Hematopoietic multipotent progenitor cell treated with erythropoietin and hydrocortisone succinate and interleukin-3 and kit ligand, for 8 days (in vitro differentiated cells): ENCODE results near the gene CBX3.
"Not testable (repeated sequence)": the region's sequence is repeated elsewhere in the genome, so short reads cannot be mapped to it uniquely, and the experiment has no call there.

Experiments used
- DNase-seq: peaks from one replicate; pipeline ENCODE4 v3.0.0-alpha.2; 2015

Gene CBX3

GRCh38 chr7:26208040-26208439 is 6.5 kb downstream of the CBX3 start:
- DNase-seq: no peak

DNA sequence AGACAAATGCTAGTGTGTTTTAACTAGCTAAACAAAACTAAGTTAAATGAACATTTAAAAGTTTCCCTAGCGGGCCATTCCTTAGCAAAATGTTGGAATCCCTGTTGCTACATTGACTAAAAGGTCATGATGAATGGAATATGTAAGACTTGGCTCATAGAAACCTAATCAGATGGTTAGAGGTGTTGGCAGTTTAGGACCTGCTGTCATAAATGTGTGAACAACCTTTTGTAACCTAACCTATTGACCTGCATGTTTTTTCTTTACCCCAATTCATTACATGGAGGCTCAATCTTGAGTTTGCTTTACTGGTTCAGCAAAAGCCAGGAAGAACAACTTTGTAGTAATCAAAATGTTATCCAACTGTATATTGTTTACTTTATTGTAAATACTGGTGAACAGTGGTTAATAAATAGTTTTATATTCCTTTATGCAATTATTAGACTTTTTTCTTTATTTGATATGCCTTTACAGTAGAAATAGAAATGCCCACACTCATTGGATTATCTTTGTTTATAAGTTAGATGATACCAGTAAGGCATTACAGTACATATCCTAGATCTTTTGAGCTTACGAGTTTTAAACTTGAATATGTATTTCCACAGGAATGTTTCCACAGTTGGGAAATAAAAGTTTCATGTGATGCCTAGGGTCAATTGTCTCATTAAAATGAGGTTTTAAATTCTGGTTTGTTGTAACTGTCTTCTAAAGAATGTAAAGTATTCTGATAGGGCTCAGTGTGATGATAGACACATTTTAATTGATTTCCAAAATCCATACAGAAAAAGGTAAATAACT is 11.6 kb downstream of the CBX3 start:
- DNase-seq: no peak

DNA sequence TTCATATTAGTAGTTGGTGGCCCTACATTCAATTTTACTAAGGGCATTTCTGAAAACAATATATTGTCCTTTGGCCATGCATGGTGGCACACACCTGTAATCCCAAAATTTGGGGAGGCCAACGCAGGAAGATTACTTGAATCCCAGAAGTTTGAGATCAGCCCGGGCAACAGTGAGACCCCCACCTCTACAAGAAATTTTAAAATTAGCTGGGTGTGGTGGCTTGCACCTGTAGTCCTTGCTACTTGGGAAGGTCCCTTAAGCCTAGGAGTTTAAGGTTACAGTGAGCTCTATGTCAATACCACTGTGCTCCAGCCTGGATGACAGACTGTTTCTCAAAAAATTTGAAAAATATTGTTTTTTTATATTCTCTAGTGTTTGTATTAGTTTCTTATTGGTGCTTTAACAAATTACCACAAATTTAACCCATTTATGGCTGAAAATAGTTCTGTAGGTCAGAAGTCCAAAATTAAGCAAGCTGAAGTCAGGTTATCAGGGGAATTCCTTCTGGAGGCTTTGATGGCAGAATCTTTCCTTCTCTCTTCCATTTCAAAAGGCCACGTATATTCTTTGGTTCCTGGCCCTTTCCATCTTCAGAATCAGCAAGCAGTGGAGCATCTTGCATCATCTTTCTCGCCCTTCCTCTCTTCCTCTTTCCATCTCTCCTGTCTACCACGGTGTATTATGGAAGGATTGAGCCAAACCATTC is 12.4 kb downstream of the CBX3 start:
- DNase-seq: no peak

DNA sequence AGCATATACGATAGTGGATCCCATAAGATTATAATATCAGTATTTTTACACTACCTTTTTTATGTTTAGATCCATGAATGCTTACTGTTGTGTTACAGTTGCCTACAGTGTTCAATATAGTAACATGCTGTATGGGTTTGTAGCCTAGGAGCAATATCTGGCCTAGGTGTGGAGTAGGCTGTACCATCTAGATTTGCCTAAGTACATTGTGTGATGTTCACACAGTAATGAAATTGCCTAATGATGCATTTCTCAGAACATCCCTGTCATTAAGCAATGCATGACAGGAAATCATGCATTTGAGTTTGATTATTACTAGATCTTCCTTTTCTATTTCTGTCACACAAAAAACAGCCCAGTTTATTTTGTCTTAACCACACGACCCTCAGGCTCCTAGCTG is 14.5 kb downstream of the CBX3 start:
- no peak for DNase-seq

- DNase-seq: no peak
These were observed 22.8 kb downstream of the CBX3 start for GRCh38 chr7:26224359-26224758.

DNA sequence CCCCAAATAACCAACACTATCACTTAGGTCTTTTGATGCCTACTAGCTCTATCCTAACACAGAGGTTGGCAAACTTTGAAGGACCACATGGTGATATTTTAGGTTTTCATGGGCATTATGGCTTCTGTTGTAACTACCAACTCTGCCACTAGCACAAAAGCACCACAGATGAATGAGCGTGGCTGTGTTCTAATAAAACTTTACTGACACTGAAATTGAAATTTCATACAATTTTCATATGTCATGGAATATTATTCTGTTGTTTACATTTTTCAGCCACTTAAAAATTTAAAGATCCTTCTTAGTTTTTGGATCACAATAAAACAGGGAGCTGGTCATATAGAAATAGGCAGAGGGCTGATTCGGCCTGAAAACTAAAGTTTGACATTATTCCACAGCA is 26.4 kb downstream of the CBX3 start:
- DNase-seq: no peak

DNA sequence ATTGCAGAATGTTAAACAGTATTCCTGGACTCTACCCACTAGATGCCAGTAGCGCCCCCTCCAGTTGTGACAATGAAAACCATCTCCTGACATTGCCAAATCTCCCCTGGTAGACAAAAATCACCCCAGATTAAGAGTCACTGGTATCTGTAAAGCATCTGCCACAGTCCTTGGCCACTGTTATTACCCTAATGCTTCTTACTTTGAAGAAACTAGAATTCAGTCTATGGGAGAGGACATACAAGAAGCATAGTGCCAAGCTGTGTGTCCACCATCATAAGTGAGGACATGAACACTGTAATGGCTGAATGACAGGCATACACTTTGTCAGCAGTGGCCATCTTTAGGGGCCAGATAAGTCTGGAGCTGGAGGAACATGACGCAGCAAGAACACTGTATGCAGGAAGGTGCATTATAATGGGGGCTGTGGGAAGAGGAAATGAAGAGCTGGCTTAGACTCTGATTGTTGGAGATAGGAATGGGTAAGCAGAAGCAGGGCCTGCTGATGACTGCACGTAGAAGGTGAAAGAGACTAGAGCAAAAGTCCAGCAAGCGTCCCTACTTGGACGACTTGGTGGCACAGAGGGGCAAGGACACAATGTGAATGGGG is 32.5 kb downstream of the CBX3 start:
- peak; percentile 70 for DNase-seq

GRCh38 chr7:26237035-26237807 is 35.7 kb downstream of the CBX3 start:
- DNase-seq: no peak

DNA sequence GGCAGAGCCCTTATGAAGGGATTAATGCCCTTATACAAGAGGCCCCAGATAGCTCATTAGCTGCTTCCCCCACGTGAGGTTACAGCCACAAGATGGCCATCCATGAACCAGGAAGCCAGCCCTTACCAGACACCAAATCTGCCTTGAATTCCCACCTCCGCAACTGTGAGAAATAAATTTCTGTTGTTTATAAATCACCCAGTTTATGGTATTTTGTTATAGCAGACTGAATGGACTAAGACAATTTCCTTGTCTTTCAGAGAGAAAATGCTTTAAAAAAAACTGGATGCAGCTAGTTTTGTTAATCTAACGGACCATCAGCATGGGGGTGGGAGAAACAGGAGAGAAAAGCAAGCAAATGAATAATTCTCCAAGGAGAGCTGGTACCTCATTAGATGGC is 36.5 kb downstream of the CBX3 start:
- no peak for DNase-seq

GRCh38 chr7:26245150-26245549 is 43.6 kb downstream of the CBX3 start:
- no peak for DNase-seq

DNA sequence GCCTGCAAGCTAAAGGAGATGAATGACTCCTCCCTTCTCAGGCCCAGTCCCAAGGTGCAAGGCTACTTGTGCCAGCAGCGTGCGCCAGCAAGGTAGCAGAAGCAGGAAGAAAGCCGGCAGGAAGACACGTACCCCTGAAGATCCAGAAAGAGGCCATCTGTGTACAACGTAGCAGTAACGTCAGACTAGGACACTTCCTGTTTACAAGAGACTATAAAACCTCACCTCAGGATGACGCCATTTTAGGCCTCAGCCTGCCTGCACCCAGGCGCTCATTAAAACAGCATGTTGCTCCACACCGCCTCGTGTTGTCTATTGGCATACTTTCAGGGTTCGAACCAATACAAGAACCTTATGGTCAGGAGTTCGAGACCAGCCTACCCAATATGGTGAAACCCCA is 48.7 kb downstream of the CBX3 start:
- no peak for DNase-seq

GRCh38 chr7:26261866-26262265 is 60.3 kb downstream of the CBX3 start:
- DNase-seq: not testable (repeated sequence)
